ENCODE results near the gene DNAJA1.

- TF ChIP-seq, protein P1, sequence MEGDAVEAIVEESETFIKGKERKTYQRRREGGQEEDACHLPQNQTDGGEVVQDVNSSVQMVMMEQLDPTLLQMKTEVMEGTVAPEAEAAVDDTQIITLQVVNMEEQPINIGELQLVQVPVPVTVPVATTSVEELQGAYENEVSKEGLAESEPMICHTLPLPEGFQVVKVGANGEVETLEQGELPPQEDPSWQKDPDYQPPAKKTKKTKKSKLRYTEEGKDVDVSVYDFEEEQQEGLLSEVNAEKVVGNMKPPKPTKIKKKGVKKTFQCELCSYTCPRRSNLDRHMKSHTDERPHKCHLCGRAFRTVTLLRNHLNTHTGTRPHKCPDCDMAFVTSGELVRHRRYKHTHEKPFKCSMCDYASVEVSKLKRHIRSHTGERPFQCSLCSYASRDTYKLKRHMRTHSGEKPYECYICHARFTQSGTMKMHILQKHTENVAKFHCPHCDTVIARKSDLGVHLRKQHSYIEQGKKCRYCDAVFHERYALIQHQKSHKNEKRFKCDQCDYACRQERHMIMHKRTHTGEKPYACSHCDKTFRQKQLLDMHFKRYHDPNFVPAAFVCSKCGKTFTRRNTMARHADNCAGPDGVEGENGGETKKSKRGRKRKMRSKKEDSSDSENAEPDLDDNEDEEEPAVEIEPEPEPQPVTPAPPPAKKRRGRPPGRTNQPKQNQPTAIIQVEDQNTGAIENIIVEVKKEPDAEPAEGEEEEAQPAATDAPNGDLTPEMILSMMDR (IDR thresholded peaks at IDR 0.05; ENCODE audit: low read length), result no peak
- TF ChIP-seq EZH2 (IDR thresholded peaks at IDR 0.05; ENCODE audit: borderline replicate concordance, low read length), result no peak
Measured at GRCh38 chr9:33042473-33042872, 17.4 kb downstream of the DNAJA1 start.
